Nucleus accumbens (tissue), 56 donors: ENCODE results near the gene ECM1.

Source experiments
- DNase-seq, 56 donors: peaks; one replicate each; lab custom pipeline; 2025; lab: John Stamatoyannopoulos, UW

The ECM1 gene

DNA sequence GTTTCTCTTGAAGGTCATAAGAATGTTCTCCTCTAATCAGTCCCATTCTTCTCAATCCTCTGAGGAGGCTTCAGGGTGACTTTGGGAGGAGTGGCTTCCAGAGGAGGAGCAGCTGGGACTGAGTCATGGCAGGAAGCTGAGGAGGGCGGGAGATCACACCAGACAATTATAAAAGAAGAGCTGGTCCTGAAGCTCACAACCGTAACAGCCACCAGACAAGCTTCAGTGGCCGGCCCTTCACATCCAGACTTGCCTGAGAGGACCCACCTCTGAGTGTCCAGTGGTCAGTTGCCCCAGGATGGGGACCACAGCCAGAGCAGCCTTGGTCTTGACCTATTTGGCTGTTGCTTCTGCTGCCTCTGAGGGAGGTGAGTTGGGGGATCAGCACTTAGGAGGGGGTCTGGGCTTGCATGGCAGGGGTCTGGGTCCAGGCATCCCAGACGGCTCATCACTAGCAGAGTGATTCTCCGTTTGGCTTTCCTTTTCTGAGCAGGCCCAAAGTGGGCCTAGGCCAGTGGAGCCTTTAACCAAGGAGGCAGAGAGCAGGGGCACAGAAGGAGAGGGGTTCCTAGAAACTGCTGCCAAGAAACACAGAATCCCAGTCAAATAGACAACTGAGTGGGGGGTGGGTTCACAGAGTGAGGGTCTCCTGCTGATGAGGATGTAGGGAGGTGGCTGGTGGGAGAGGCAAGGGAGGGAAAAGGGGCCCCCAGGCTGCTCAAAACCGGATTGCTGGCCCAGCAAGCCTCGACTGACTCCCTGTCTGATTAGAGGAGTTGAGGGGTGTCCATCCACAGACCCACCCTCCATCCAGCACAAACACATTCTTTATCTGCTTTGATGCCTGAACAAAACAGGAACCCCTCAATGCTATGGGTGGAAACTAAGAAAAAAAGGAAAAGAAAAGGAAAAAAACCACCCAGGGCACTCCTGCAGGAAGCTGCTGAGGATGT is at the start of gene ECM1:
Gene ECM1, plus strand, starts transcription at position 198 of the 953 bp plus-strand sequence. Its CDS starts 101 bp downstream, at position 299.
- peak in 19 of 56 donors; percentile 1 to 49 (median 19) for DNase-seq

GRCh38 chr1:150464422-150464826 is 43.5 kb upstream of the ECM1 start:
- peak in 20 of 56 donors; percentile 2 to 62 (median 16) for DNase-seq

DNA sequence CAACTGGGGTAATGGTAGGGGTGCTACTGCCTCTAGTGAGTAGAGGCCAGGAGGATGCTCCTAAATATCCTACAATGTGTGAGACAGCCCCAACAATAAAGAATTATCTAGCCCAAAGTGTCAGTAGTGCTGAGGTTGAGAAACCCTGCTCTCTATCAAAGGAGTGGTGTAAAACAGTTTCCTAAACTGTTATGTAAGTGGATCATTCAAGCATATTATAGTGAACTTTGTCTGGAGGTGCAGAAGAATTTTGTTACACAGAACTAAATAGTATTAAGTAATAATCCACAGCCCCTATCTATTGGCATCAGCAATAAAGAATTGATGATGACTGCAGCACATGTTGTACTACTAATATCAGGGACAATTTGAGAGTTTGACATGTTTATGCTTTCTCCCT is 40.9 kb upstream of the ECM1 start:
- DNase-seq, result no peak

DNA sequence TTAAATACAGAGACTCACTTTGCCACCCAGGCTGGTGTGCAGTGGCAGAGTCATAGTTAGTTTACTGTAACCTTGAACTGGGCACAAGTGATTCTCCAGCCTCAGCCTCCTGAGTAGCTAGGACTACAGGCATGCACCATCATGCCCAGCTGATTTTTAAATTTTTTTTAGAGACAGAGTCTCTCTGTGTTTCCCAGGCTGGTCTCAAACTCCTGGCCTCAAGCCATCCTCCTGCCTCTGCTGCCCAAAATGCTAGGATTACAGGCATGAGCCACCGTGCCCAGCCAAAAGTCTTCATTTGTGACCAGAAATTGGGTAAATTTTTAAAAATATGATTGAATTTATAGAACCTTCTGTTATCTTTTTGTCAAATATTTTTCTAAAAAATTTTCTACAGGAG is 38.6 kb upstream of the ECM1 start:
- DNase-seq, result peak in 6 of 56 donors; percentile 2 to 30 (median 4)

DNA sequence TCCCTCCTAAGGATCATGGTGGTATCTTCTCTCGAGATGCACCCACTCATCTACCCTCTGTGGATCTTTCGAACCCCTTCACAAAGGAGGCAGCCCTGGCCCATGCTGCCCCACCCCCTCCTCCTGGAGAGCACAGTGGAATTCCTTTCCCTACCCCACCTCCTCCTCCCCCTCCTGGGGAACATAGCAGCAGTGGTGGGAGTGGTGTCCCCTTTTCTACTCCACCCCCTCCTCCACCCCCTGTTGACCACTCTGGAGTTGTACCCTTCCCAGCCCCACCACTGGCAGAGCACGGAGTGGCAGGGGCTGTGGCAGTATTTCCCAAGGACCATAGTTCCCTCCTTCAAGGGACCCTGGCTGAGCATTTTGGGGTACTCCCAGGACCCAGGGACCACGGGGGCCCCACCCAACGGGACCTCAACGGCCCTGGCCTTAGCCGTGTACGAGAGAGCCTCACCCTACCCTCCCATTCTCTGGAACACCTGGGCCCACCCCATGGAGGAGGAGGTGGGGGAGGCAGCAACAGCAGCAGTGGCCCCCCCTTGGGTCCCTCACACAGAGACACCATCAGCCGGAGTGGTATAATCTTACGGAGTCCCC is 35.2 kb upstream of the ECM1 start:
- DNase-seq, result no peak

DNA sequence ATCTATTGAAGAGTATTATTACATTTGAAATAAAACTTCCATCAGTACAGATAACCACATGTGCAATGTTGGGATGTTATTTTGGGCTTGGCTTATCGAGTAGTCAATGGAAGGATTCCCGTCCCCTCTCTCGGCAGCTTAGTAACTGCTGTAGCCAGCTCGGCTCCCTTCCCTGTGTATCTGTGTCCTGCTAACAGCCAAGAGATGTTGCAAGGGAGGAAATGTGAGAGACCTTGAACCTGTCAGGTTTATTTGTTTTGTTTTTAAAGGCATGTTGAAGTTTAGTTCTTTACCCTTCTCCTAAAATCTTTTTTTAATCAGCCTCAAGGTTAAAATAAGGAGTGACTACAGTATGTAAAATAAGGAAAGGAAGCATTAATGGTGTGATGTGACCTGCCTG is 34.2 kb upstream of the ECM1 start:
- no peak for DNase-seq

GRCh38 chr1:150474869-150475268 is 33.0 kb upstream of the ECM1 start:
- no peak for DNase-seq

- DNase-seq, result no peak
Measured at GRCh38 chr1:150476754-150477153, 31.2 kb upstream of the ECM1 start.

- no peak for DNase-seq
Measured at GRCh38 chr1:150477320-150477719, 30.6 kb upstream of the ECM1 start.

- no peak for DNase-seq
Measured at GRCh38 chr1:150477733-150478132, 30.2 kb upstream of the ECM1 start.

GRCh38 chr1:150479370-150479769 is 28.5 kb upstream of the ECM1 start:
- DNase-seq, result no peak

DNA sequence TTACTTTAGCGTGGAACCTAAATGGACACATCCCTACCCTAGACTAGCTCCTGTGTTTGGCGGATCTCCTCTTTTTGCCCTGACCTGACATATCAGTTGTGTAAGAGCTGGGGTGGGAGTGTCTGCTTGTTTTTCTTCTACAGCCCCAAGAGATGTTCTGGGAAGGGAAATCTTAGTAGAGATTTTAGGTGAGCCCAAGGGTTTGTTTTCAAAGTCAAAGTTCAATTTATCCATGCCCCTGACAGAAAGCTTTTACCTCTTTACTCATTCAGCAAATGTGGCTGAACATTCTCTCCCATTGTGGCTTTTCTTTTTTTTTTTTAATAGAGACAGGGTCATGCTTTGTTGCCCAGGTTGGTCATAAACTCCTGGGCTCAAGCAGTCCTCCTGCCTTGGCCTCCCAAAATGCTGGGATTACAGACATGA is 28.0 kb upstream of the ECM1 start:
- no peak for DNase-seq

DNA sequence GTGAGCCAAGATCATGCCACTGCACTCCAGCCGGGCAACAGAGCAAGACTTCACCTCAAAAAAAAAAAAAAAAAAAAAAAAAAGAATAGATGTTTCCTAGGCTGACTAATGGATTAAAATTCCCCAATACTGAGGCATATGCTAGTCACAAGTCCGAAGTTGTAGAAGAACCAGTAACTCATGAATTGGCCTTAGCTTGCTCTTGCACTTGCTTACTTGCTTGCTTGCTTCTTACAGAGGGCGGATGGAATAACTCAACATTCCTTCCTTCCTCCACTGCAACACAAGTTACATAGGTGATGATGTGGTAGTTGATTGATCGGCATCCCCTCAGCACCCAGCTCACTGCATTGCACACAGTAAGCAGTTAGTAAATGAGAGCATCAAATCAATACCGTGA is 23.5 kb upstream of the ECM1 start:
- no peak for DNase-seq

DNA sequence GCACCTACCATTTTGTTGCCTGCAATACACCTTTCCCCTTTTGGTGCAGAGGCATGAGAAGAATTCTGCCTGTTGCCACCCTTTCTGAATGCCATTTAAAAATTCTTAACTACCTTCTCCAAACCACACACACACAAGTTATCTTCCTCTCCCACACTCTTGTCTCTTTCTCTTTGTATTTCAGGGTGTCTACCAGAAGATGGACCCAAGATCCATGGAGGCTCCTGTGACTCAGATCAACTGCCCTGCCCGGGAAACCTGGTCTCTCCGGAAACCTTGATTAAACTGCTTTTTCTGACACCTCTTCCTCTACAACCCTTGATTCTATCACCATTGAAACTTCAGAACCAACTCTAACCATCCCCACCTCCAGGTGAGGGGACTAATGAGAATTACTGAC is 23.0 kb upstream of the ECM1 start:
- no peak for DNase-seq

- DNase-seq, result peak; percentile 49 to 96 (median 88)
Measured at GRCh38 chr1:150486966-150487762, 20.7 kb upstream of the ECM1 start, which contains the start of gene TARS2. Gene TARS2, plus strand, starts transcription at chr1:150487419. Its CDS starts 32 bp downstream, at chr1:150487451.

DNA sequence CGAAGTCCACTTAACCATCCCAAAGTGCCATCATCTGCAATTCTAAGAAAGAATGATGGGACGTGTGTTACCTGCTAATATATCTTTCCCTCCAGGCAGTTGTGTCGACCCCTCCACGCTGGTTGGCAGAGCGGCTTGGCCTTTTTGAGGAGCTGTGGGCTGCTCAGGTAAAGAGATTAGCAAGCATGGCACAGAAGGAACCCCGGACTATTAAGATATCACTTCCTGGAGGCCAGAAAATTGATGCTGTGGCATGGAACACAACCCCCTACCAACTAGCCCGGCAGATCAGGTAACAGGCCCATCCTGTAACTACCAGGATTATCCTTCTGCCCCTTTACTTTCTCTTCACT is 20.2 kb upstream of the ECM1 start:
- no peak for DNase-seq

GRCh38 chr1:150493175-150493574 is 14.7 kb upstream of the ECM1 start:
- DNase-seq, result no peak

DNA sequence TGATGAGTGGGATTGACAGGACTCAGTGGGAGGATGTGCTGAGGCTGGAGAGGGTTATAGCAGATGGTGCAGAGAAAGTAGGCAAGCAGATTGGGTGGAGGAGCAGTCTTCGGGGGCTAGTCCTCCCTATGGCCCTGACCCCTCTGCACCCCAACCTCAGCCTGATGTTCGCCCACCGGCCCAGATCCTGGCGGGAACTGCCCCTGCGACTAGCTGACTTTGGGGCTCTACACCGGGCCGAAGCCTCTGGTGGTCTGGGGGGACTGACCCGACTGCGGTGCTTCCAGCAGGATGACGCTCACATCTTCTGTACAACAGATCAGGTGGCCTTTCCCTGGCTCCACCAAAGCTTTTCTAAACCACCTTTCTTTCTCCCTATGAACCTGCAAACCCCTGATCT is 9.6 kb upstream of the ECM1 start:
- no peak for DNase-seq

DNA sequence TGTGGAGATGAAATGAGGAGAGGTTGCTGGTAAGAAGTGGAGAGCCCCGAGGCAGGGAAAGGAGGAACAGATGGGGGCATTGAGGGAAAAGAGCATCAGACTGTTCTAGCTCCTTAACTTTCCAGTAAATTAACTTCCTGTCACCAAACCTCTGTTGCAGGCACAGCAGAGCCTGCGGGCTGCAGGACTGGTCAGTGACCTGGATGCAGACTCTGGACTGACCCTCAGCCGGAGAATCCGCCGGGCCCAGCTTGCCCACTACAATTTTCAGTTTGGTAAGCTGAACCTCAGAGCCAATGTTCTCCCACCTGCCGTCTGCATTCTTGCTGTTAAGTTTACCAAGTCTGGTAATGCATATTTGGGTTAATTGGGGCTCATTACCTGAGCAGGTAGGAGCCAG is 2.5 kb upstream of the ECM1 start:
- DNase-seq, result no peak

DNA sequence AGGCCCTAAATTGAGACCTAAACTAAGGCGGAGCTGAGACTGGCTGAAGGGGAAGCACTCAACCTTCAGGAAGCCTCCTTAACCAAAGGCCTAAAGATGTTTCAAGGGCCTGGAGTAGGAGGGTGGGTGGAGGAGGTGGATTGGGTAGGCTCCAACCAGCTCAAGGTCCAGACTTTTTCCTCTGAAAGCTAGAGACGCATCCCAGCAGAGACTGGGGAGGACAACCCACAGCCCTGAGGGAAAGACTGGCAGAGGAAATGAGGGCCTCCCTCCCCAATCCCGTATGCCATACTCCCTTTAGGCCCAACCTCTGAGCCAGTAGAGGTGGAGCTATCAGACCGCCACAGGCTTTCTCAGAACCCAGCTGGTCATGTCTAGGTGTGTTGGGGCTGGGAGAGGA is 1.1 kb downstream of the ECM1 start:
- DNase-seq, result no peak

GRCh38 chr1:150511551-150511950 is 3.6 kb downstream of the ECM1 start:
- no peak for DNase-seq
